Subcutaneous adipose tissue (tissue), 4 donors: Measurements from ENCODE around the gene TP63. TPM values are rescaled to one million over a fixed set of nuclear protein-coding genes. Genes with fewer than 3 reads are reported as not detected.

ENCODE experiments used
- total RNA-seq, 4 donors: library from RNA; depleted of rRNA; stranded (reverse); fragments of >200 nt; gene quantifications; one replicate each; pipeline ENCODE4 v1.1.0, GENCODE V29; 2016
- TF ChIP-seq, protein P1 (sequence below): fragments of 450-650 bp; IDR thresholded peaks from one replicate; pipeline ENCODE4 v1.5.1; 2016; ENCODE audit warnings: low read depth, mild to moderate bottlenecking, control low read depth, antibody characterized with exemption, moderate library complexity

Gene TP63
- total RNA-seq, 4 donors from 2014 or later, result 0.17 to 0.44 TPM; not detected in 2

DNA sequence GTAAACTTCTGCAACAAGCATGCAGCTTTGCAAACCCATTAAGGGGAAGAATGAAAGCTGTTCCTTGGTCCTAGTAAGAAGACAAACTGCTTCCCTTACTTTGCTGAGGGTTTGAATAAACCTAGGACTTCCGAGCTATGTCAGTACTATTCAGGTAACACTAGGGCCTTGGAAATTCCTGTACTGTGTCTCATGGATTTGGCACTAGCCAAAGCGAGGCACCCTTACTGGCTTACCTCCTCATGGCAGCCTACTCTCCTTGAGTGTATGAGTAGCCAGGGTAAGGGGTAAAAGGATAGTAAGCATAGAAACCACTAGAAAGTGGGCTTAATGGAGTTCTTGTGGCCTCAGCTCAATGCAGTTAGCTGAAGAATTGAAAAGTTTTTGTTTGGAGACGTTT lies 265.3 kb downstream of the TP63 start:
- TF ChIP-seq, protein P1, sequence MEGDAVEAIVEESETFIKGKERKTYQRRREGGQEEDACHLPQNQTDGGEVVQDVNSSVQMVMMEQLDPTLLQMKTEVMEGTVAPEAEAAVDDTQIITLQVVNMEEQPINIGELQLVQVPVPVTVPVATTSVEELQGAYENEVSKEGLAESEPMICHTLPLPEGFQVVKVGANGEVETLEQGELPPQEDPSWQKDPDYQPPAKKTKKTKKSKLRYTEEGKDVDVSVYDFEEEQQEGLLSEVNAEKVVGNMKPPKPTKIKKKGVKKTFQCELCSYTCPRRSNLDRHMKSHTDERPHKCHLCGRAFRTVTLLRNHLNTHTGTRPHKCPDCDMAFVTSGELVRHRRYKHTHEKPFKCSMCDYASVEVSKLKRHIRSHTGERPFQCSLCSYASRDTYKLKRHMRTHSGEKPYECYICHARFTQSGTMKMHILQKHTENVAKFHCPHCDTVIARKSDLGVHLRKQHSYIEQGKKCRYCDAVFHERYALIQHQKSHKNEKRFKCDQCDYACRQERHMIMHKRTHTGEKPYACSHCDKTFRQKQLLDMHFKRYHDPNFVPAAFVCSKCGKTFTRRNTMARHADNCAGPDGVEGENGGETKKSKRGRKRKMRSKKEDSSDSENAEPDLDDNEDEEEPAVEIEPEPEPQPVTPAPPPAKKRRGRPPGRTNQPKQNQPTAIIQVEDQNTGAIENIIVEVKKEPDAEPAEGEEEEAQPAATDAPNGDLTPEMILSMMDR, result no peak

DNA sequence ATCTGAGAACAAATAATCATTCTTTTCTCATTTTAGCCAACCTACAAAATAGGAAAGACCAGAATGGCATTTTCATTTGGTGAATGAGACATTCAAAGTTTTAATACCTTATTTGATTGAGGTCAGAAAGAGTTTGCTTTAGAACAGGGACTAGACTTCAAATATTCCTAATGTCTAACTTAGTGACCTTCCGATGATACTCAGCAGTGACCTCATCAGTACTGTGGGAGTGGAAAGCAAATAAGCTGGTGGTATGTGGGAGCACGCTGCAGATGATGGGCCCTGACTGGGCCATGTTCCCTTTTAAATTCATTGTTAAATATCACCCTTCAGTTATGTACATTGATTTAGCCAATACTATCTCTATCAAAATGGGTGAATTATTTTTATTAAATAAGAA lies 266.2 kb downstream of the TP63 start:
- TF ChIP-seq, protein P1, result no peak

DNA sequence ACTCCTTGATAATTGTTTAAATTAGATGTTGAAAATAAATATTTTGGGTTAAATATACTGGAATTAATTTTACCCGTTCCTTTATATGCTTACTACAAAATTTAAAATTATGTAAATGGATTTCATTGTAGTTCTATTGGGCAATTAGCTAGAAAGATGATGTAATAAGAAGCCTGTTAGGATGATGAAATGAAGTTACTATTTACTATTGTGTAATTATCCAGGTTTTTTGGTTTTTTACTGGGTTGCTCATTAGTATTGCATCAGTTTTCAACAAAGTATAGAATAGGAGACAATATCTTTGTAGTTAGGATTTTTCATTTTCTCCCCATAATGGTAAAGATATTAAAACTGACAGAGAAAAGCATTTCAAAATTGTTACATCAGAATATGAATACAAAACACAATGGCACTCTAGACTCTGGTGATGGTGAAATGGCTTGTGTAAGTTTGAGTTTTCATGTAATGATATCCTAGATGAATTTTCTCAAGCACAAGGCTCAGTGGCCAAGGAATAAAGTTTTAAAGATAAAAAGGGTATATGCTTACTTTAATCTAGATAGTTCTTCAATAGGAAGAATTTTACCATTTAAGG lies 267.5 kb downstream of the TP63 start:
- TF ChIP-seq, protein P1, result no peak

DNA sequence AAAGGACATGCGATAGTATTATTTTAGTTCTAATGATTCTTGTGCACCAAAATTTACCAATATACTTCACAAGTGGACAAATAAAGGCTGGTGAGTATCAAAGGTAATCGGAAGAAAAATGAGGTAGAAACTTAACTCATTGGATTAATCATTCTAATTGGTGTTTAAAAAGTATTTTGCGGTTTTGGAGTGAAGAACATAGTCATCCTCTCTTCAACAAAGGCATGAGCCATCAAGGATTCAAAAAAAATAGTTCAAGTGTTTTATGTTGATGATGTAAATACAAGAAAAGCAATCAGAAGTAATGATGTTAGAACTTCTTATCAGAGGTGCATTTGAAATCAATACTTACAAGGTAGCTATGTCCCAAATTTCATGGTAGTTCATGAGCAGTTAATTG lies 268.0 kb downstream of the TP63 start:
- TF ChIP-seq, protein P1, result no peak

DNA sequence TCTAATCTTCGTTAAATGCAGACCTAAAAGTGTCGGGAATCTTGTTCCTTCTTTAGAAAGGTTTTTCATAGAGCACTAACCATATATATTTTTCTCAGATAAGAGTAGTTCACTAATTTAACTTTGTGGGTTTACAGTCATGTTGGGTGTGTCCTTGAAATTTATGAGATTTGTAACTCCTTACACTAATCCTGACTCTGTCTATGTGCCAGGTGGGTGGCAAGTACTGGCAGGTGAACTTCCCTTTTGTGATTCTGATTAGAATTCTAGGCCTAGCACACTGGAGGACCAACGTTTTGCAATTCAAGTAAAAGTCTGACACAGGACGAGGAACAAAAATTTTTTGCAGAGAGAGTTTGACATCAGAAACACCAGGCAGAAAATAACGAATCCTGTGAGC lies 269.4 kb downstream of the TP63 start:
- TF ChIP-seq, protein P1, result no peak

DNA sequence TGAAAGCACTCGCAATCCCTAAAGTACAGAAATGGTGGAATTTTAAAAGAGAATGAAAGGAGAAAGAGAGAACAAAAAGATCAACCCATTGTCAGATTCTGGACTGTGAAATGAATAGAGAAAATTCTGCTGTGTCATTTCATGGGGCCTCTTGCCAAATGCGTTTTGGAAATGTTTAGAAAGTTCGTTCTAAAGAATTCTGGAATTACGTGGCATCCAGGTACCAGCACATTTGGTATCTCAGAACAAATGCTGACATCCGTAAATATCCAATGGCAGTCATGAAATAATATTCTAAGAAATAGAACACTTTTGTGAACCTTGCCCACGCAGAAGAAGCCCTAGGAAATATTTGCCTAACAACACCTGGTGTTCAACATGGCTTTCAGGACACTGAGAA lies 270.3 kb downstream of the TP63 start:
- TF ChIP-seq, protein P1, result no peak

DNA sequence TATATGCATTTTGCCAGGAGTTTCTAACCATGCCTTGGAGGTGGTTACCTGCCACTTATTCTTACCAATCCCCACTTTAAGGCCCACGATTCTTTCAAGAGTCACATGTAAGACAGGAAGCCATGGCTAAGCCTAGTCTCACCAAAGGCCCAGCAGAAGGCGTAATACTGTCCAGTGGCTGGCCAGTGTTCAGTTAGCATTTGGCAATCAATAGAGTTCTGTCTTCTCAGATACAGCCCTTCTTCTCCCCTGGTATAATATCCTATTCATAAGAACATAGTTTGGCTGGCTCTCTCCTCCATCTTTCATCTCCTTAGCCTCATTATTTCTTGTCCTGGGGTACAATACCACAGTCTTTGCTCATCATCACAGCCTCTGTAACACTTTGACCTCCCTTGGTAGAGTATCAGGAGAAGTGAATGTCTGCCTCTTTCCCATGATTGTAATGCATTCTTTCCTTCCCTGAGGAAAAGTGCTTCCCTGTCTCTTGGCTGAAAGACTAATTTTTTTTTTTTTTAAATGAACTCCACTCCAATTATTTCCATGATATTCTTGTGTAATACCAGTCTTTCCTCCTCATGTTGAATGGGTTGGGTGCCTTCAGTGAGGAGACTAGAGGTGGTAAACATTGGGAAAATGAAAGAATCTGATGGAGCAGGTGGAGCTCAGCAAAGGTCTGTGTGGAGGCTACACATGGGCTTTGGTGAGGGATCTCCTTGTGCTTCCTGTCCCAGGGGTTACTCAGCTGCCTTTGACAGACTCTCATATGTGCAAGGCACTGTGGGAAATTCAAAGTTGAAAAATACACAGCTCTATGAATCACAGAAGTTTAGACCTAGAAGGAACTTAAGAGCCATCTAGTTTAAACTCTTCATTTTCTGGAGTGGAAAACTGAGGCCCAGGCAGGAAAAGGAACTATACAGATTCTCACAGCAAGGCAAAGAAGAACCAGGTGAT lies 271.3 kb downstream of the TP63 start:
- TF ChIP-seq, protein P1, result no peak
